HG02571 (cell line): ENCODE measurements around the gene GLIS1.

Experiments used
- ATAC-seq: cut with Tn5 transposase; IDR thresholded peaks from one replicate; pipeline ENCODE4 v1.9.1; 2021; ENCODE audit warnings: mild to moderate bottlenecking, moderate library complexity; ENCODE audit not compliant: unreplicated experiment

The GLIS1 gene

DNA sequence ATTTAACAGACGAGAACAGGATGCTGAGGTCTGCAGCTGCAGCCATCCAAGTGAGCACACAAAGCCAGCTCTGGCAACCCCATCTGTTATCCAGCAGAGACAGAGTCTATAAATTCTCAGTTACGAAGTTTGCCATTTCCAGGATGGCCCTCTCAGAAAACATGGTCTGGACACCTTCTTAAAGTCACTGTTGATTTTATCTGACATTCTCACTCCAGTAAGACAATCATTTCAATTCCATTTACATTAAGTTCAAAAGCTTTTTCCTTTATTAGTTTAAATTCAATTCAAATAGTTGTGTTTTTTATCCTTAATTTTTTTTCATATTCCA lies 154.2 kb downstream of the GLIS1 start:
- no peak for ATAC-seq

DNA sequence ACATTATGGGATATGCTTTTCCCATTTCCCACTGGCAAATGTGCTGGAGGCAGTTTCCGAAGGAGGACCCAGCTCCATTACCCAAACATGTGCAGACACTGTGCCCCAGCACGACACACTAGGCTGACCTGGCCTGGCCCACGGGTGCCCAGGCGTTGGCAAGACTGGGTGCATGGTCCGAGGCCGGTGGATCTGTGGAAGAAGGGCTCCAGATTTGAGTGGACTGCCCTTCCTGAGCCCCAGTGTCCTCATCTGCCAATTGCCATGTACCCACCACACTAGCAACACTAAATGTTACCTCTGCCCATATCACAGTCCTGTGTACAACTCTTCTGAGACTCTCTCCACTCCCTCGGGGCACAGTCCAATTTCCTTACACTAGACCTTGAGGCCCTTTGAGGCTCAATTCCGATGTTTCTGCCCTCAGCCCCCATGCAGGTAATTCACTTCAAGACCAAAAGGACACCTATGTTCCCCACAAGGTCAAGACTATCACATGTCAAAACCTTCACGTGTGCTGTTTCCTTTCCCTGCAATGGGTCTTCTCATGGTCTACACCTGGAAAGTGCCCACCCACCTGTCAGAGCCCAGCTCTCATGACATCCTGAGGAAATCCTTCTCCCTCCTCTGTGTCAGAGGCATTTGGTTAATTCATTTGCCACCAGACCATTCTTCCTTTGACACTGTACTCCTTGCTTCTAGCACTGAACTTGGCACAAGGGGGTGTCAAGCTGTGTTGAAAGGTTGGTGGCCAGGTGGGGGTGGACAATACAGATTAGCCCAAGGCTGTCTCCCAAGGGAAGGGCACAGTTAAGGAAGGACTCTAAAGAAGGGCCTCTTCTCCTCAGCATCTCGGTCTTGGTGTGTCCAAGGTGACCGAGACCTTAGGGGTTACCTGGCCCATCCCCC lies 154.8 kb downstream of the GLIS1 start:
- no peak for ATAC-seq

DNA sequence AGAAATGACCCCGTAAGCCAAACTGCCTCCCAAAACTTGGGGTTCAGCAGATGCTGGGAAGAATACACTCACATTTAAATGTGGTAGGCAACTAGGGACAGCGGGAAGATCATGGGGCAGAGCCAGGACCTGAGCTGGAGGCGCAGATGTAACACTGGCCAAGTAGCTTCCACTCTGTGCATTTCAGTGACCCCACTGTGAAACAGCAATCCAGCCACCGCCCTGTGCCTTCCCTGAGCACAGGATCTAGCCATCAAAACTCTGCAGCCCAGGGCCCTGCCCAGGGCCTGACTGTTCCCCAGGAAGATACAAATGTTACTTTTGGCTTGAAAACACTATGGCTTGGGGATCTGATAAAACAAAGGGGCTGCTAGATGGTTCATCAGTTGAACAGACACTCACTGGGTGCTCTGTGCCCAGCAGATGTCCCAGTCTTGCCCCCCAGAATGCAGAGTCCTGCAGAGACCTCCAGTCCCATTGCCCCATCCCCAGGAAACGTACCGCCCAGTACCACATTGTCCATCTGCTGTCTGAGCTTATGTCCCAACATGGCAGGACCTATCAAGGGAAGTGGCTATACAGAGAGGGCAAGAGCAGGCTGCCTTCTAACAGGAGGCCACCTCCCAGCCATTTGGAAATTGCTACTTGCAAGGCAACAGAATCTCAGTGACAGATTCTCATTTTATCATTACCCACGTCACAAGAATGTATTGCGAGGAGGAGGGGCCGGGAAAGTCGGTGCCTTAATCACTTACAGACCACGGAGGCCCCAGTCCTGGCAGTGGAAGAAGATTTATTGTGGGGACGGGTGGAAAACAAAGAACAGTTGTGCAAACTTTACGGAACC lies 155.7 kb downstream of the GLIS1 start:
- no peak for ATAC-seq

DNA sequence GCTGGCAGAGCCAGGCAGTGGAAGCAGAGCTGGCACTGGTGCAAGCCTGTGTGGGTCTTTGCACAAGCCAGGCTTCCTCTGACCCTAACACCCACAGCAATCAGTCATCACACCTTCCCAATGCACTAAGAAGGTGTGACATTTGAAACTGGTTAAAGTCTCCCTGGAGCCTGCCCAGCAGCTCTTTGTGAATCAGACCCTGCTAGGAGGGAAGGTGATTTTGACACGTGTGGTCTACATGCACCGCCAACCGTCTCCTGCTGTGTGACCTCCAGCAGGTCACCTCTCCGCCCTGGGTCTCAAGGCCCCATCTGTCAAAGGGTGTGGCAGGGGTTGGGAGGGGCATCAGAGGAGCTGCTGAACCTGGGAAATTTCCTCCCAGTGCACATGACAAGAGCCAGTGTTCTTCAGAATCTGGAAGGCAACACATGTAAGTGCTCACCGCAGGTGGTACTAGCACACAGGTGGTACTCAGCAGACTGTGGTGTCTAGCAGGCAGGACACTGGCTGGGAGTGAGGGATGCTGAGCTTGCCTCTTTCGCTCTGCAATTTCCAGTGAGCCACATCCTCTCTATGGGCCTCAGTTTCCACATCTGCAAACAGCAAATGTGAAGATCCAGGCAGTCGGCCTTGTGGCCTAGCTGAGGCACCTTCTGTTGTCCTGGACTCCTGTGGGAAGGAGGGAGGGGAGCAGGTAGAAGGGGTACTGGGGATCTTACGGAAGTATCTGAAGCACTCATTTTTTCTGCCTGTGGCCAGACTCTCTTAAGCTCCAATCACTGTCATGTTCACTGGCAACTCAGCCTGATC lies 156.5 kb downstream of the GLIS1 start:
- ATAC-seq, result no peak

DNA sequence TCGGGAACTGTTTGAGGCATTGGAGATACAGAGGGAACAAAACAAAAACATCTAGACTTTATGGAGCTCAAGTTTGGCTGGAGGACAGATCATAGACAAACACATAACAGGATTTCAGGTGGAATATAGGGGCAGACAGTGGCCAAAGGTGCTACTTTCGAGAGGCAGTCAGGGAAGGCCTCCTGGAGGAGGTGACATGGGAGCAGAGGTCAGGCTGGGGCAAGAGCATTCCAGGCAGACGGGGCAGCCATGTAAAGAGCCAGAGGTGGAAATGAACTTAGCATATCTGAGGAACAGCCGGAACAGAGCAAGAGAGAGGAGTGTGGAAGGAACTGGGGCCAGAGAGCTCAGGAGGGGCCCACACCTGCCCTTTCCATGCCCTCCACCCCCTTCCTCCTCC lies 157.5 kb downstream of the GLIS1 start:
- ATAC-seq, result no peak

DNA sequence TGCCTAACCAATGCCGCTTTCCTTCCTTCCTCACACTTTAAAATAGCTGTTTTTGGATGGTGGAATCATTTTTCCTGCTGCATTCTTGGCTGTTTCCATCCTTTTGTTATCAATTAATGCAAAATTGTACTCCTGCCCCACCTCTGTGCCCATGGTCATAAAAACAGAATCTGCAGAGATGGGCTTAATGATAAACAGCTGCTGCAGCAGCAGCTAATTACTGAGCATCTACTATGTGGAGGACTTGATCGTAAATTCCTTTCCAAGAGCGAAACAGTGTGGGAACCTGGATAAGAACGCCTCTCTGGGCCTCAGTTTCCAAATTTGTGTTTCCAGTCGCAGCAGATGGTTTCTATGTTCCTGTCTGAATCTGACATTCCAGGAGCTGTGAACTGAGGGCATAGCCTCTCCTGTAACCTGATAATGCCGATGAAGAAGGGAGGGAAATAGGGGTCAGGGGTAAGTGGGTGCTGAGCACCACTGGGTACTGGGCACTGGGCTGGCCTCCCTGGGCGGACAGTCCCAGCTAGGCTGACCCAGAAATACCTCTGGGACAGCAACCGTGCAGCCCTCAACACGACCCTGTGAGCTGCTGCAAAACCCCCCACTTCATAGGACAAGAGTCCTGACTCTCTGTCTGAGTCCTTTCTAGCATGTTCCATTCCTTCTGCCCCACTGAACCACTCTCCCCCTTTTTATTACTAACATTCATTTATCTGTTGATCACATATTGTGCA lies 158.1 kb downstream of the GLIS1 start:
- ATAC-seq, result no peak

DNA sequence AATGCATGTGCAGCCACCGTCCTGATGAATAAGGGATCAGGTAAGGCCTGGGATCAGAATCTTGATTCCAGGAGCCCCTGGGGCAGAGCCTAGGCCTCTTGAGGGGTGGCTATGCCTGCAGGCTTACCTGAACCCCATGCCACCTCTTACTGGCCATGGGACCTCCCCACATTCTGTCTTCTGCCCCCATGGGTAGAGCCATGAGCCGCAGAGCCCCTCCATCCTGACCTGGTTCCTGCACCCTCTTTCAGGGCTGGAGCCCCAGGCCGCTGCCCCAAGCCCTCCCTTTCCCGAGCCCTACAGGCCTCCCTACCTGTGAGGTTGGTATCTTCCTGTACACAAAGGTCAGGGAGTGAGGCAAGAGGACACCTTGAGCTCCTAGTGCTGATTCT lies 159.0 kb downstream of the GLIS1 start:
- no peak for ATAC-seq

DNA sequence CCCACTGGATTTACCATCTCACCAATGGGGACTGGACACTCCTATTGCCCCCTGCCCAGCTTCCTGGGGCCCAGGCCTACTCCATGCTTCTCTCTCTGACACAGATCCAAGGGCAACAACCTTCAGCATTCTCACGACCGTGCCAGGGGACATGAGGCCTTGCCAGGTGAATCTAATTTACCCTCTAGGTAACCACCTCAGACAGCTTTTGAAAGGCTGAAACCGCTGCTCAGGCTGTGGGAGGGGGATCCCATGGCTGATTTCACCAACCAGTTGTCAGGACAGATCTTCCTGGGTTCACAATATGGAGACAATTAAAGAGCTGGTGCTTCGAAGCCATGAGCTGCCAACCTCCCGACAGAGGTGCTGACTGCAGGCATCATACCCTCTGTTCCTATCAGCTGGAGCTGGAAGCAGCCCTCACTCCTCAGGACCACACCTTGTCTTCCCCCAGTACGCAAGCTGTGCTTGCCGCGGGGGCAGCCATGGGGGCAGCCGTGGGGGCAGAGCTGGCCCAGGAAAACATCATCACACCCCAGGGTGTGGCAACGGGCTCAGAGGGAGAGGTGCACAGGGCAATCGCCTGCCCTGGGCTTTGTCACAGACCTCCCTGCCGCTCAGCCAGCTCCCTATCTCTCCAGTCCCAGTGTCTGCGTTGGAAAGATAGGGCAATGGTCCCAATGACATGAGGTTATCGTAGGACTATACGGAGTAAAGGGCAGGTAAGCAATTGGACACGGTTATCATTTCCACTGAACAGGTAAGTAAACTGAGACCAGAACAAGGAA lies 159.5 kb downstream of the GLIS1 start:
- ATAC-seq, result no peak

DNA sequence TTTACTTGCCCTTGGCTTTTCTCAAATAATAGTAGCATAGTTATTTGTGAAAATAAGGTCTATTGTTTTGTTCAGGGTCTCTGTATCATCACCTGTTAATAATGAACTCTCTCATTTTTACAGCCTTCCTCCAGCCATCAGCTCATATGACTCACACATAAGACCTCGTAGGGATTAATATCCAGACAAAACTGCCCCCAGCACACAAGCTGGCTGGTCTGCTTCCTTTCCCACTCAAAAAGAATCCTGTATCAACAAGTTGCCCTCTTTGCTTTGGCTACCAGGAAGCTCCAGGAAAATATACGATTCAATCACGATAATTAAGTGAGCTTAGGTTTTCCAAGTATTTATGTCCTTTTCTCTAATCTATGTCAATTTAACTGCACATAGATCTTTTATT lies 160.6 kb downstream of the GLIS1 start:
- ATAC-seq, result no peak

DNA sequence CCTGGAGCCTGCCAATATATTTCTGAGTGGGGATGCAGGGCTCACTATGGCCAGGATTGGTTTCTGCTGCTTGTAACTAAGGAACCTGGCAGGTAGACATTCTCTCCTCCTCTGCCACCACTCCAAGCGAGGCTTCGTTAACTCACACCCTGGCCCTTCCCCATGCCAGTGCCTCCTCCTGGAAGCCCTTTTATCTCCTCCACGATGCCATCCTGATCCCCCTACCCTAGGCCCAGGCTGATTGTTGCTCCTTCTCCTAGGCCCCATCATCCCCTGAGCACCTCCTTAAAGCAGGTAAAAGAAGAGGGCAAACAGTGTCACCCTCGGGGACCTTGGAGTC lies 161.2 kb downstream of the GLIS1 start:
- no peak for ATAC-seq

DNA sequence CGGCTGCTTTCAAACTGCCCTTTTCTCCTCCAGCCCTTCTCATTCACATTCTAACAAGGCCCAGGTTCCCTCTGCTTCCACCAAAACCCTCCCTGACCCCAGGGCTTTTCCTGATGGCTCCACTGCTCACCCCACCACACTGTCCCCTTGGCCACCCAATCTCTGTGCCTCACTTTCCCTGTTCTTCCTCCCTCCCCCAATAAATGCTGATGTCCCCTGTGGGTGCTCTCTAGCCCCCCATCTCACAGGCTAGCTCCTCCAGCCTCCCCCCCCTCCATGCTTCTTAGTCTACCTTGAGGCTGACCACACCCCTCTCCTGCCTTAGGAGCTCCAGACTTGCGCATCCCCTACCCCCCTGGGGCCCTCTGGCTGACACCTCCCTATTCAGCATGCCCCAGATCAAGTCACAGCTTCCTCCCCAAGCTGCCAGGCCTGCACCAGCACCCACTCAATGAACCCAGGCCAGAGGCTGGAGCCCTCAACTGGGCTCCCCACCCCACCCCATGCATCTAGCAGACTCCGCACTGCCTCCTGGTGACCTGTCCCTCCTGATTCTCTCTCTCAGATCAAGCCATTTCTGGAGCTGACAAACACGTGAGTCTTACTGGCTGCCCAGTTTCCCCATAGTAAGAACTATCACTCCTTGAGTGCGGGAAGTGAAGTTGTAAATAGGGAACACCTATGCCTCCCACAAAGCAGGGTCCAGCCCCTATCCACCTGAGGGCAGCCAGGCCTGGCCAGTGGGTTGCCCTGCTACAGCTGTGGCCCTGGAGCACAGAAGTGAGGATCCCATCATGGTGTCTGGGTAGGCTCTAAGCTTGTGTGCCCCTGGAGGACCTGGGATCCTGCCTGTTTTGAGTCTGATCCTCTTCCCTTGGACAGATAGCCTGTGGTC lies 161.9 kb downstream of the GLIS1 start:
- ATAC-seq, result no peak

DNA sequence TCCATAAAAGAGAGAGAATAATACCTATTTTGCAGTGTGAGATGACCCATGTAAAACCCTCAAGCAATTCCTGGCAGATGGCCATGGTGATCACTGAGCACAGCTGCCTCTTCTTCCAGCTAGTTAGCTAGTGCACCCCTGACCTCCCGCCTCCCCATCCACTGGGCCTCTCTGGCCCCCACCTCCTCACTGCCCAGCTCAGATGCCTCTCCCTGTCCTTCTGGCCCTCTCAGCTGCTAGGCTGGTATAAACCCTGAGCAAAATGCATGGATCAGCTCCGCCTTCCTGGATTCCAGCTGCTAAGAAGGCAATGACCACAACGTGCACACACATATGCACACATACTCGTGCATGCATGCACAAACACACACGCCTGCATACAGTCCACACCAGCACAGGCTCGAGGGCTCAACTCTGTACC lies 162.6 kb downstream of the GLIS1 start:
- ATAC-seq, result no peak

DNA sequence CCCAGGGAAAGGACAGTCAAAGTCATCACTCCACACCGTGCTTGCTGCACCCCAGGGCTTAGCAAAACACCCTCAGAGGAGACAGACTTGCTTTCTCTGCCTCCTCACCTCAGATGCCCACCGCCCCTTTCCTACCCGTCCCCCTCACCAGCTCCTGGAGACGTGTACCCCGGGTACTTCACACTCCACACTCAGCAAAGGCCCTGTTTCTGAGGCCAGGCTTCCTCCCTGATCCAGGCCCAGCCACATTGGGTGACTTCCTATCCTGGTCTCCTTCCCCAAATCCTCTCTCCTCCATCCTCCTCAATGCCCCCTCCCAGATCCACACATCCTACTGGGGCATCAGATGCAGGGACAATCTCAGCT lies 163.0 kb downstream of the GLIS1 start:
- no peak for ATAC-seq

DNA sequence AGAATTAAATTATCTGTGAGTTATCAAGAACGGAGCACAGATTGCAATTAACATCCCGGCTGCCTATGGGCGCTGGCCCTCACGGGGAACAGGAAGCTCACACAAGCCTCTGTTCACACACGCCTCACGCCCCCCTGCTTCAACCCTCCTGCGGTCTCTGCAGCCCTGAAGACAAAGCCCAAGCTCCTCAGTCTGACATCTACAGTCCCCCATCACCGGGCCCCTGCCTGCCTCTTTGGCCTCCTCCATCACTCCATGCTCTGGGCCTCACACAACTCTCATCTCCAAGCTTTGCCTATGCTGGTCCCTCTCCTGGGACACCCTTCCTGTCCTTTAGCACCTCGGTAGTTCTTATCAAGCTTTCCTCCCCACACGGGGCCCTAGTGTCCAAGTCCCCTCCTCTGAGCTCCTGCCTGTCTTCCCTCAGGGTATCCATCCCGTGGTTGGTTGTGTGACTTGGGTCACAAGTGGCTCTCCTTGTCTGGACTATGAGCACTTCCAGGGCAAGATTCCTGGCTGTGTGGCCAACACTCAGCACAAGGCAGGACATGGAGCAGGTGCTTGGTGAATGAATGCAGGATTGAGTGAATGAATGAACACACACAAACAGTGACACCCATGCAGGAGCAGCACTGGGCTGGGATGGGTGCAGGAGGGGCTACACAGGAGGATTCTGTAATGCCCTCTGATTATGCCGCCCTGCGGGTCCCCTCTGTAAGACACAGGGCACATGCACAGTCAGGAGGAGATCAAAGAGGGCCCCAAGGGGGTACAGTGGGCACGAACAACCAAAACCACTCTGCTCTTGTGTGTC lies 163.6 kb downstream of the GLIS1 start:
- ATAC-seq, result no peak

DNA sequence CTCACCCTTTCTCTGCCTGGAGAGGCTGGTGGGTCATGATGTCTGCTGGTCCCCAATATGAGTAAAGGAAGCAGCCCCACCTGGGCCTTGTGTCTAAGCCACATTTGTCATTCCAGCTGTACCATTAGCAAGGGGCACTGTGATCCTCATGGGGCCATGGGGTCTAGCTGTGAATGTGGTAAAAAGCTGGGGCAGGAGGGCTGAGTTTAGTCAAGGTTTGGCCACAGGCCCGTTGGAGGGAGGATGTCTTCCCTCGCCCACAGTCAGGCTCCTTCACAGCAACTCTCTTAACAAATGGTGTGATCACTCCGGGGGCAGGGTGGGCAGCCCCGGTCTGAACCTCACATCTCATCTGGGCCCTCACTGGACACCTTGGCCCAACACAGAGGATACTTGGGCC lies 164.3 kb downstream of the GLIS1 start:
- no peak for ATAC-seq

DNA sequence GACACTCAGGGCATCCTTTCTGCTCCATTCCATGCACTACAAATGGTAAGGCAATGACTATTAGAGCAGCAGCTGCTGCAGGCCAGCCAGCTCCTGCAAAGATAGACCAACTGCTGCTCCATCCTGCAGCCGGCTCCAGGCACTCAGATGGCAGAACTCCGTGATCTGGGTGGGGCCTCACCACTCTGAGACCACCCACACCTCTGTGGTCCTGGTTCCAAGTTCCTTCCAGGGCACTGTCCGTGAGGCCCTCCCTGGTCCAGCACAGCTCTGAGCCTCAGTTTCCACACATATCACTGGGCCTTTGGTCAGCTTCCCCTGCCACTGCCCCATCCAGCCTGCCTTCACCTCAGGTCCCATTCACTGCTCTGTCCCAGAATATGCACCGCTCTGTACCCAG lies 165.0 kb downstream of the GLIS1 start:
- ATAC-seq, result no peak

DNA sequence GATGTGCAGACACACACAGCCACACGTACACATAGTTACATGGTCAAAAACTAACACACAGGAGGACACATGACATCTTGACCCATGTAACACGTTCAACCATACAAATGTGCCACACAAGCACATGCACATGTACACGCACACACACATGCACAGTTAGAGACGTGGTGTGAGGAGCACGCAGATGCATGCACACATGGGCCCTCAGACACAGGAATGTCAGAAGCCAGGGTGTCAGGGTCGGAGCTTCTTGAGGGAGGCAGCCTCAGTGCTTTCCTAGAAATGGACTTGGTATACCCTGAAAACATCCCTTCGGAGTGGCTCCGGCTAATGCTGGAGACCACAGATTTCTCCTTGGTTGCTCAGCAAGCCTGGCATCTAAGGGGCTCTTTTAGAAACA lies 165.4 kb downstream of the GLIS1 start:
- ATAC-seq, result no peak

DNA sequence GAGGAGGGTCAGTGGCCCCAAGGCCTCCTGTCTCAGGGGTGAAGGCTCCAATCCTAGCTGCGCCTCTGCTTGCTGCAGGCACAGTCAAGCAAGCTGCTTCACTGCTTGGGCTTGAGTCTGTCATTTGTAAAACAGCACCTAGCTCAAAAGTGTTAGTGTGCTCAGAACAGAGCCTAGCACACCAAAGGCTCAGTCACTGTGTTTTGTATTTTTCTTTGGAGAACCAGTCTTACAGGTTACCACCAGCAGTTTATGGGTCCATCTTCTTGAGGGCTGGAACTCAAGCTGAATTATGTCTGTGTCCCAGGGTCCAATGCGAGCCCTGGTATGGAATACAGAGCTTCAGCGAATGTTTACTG lies 166.2 kb downstream of the GLIS1 start:
- ATAC-seq, result no peak
